H1 (cell line): ENCODE results near the gene OGN. TPM values are rescaled to one million over a fixed set of nuclear protein-coding genes. Genes with fewer than 3 reads are reported as not detected.

Experiments
- CTCF ChIA-PET: fragments of 300-600 bp; sonication (Branson Sonifier 250); formaldehyde crosslinking; loops from one replicate; lab custom pipeline; 2021; ENCODE audit not compliant: partially characterized antibody; lab: Charles Lee
- POLR2A ChIA-PET: fragments of 300-600 bp; sonication (Branson Sonifier 250); formaldehyde crosslinking; loops from one replicate; lab custom pipeline; 2021; ENCODE audit warnings: inconsistent platforms; ENCODE audit not compliant: partially characterized antibody; lab: Charles Lee
- DNase-seq, 2 experiments: peaks; one replicate each; pipeline versions ENCODE4 v3.0.0 to v3.0.0-alpha.2; 2010 to 2022; ENCODE audit warnings: low spot score in 2 of 2, low read depth in 1 of 2, mixed read lengths in 1 of 2
- FAIRE-seq: peaks from 2 replicates; lab custom pipeline; 2011; peaks lifted over from hg19 to GRCh38; lab: Jason Lieb, UNC
- H2AFZ ChIP-seq: 2 replicates; pipeline ENCODE4 v1.8.1; 2012; ENCODE audit warnings: low read length, inconsistent platforms
- H2AK5ac ChIP-seq: 2 replicates; pipeline ENCODE4 v1.6.1; 2013; ENCODE audit warnings: low read depth, low read length
- H2BK120ac ChIP-seq: replicated peaks from 2 replicates; pipeline ENCODE3; 2013; ENCODE audit warnings: low read depth, low read length, inconsistent platforms
- H2BK12ac ChIP-seq: 2 replicates; pipeline ENCODE4 v1.6.1; 2013; ENCODE audit warnings: low read depth, low read length
- H2BK15ac ChIP-seq: 2 replicates; pipeline ENCODE4 v1.6.1; 2013; ENCODE audit warnings: low read length
- H2BK20ac ChIP-seq: 2 replicates; pipeline ENCODE4 v1.6.1; 2013; ENCODE audit warnings: low read length
- H2BK5ac ChIP-seq: 2 replicates; pipeline ENCODE4 v1.6.1; 2013; ENCODE audit warnings: low read depth, low read length
- H3K14ac ChIP-seq: 2 replicates; pipeline ENCODE4 v1.6.1; 2013; ENCODE audit warnings: inconsistent platforms; ENCODE audit not compliant: insufficient read length
- H3K18ac ChIP-seq: 2 replicates; pipeline ENCODE4 v1.6.1; 2013; ENCODE audit warnings: low read length; ENCODE audit errors: extremely low read depth
- H3K23ac ChIP-seq: 2 replicates; pipeline ENCODE4 v1.6.1; 2013; ENCODE audit warnings: inconsistent platforms; ENCODE audit not compliant: insufficient read length
- H3K23me2 ChIP-seq: 2 replicates; pipeline ENCODE4 v1.6.1; 2013; ENCODE audit warnings: low read depth, low read length
- H3K27ac ChIP-seq: 2 replicates; pipeline ENCODE4 v1.6.1; 2011; ENCODE audit warnings: low read depth, low read length, inconsistent platforms
- H3K27me3 ChIP-seq, 4 experiments: replicated peaks in 1 of 4; 1 replicate in 1 of 4; 2 replicates in 3 of 4; pipeline versions ENCODE4 v1.6.1 to v1.8.1; 2011 to 2013; ENCODE audit warnings: low read length in 3 of 4, mild to moderate bottlenecking in 3 of 4, inconsistent platforms in 2 of 4, mixed read lengths in 2 of 4, moderate library complexity in 1 of 4; ENCODE audit not compliant: control insufficient read depth in 3 of 4, insufficient read depth in 3 of 4; ENCODE audit errors: extremely low read depth in 1 of 4
- H3K36me3 ChIP-seq, 4 experiments: 2 replicates each; pipeline versions ENCODE4 v1.6.1 to v1.8.1; 2011 to 2013; ENCODE audit warnings: mild to moderate bottlenecking in 4 of 4, low read length in 3 of 4, moderate library complexity in 2 of 4, control low read depth in 1 of 4, inconsistent platforms in 1 of 4; ENCODE audit not compliant: insufficient read depth in 4 of 4, control insufficient read depth in 2 of 4
- H3K4ac ChIP-seq: replicated peaks from 2 replicates; pipeline ENCODE3; 2013; ENCODE audit warnings: low read length, low read depth, mixed read lengths, inconsistent platforms; ENCODE audit not compliant: insufficient read length
- H3K4me1 ChIP-seq, 4 experiments: replicated peaks in 1 of 4; 1 replicate in 1 of 4; 2 replicates in 3 of 4; pipeline versions ENCODE4 v1.6.1 to v1.8.1; 2011 to 2013; ENCODE audit warnings: low read length in 3 of 4, inconsistent platforms in 2 of 4, mixed read lengths in 1 of 4; ENCODE audit not compliant: insufficient read depth in 4 of 4, control insufficient read depth in 3 of 4
- H3K4me2 ChIP-seq, 2 experiments: 2 replicates each; pipeline versions ENCODE4 v1.6.1 to v1.8.1; 2011 to 2013; ENCODE audit warnings: low read depth in 2 of 2, low read length in 2 of 2, control low read depth in 1 of 2, inconsistent platforms in 1 of 2, mild to moderate bottlenecking in 1 of 2; ENCODE audit not compliant: insufficient read depth in 1 of 2
- H3K4me3 ChIP-seq, 4 experiments: fragments of 200-600, 300-600 bp in 1 of 4; sonication (generic), shearing (Covaris generic), sonication (Bioruptor Twin) in 1 of 4; 2 replicates each; pipeline versions ENCODE4 v1.5.1 to v1.8.1; 2011 to 2016; ENCODE audit warnings: low read length in 4 of 4, low read depth in 3 of 4, control low read depth in 2 of 4, inconsistent platforms in 2 of 4, mild to moderate bottlenecking in 2 of 4, mixed read lengths in 1 of 4, moderate library complexity in 1 of 4; ENCODE audit not compliant: insufficient read depth in 2 of 4; ENCODE audit errors: extremely low read depth in 1 of 4
- H3K56ac ChIP-seq: replicated peaks from 2 replicates; pipeline ENCODE3; 2013; ENCODE audit warnings: low read depth, mild to moderate bottlenecking, mixed read lengths, low read length, inconsistent platforms; ENCODE audit not compliant: insufficient read length
- H3K79me1 ChIP-seq: 2 replicates; pipeline ENCODE4 v1.6.1; 2013; ENCODE audit warnings: low read depth, low read length, control low read depth
- H3K79me2 ChIP-seq, 2 experiments: 2 replicates each; pipeline versions ENCODE4 v1.6.1 to v1.8.1; 2012 to 2013; ENCODE audit warnings: low read length in 2 of 2, mild to moderate bottlenecking in 2 of 2, inconsistent platforms in 1 of 2; ENCODE audit not compliant: insufficient read depth in 2 of 2, control insufficient read depth in 1 of 2
- H3K9ac ChIP-seq, 4 experiments: replicated peaks in 1 of 4; 1 replicate in 1 of 4; 2 replicates in 3 of 4; pipeline versions ENCODE4 v1.6.1 to v1.8.1; 2011 to 2013; ENCODE audit warnings: low read depth in 3 of 4, low read length in 3 of 4, control low read depth in 2 of 4, mild to moderate bottlenecking in 2 of 4, moderate library complexity in 2 of 4, inconsistent platforms in 1 of 4; ENCODE audit errors: extremely low read depth in 1 of 4
- H3K9me3 ChIP-seq, 2 experiments: 2 replicates each; pipeline versions ENCODE4 v1.6.1 to v1.8.1; 2012 to 2013; ENCODE audit warnings: mild to moderate bottlenecking in 2 of 2, moderate library complexity in 2 of 2, control low read depth in 1 of 2, inconsistent platforms in 1 of 2, low read depth in 1 of 2, low read length in 1 of 2, mixed read lengths in 1 of 2; ENCODE audit not compliant: insufficient read depth in 2 of 2
- H4K20me1 ChIP-seq, 2 experiments: replicated peaks in 1 of 2; 2 replicates each; pipeline versions ENCODE3 to v1.8.1; 2011 to 2013; ENCODE audit warnings: inconsistent platforms in 2 of 2, low read length in 2 of 2, mild to moderate bottlenecking in 1 of 2; ENCODE audit not compliant: insufficient read depth in 2 of 2, control insufficient read depth in 1 of 2
- H4K5ac ChIP-seq: 2 replicates; pipeline ENCODE4 v1.6.1; 2013; ENCODE audit warnings: low read length, low read depth, mixed read lengths, inconsistent platforms; ENCODE audit not compliant: insufficient read length
- H4K8ac ChIP-seq: 2 replicates; pipeline ENCODE4 v1.8.0; 2013; ENCODE audit warnings: mild to moderate bottlenecking, moderate library complexity, low read length, inconsistent platforms; ENCODE audit not compliant: insufficient read depth; ENCODE audit errors: extremely low read depth
- H4K91ac ChIP-seq: replicated peaks from 2 replicates; pipeline ENCODE3; 2013; ENCODE audit warnings: low read length, mixed read lengths, inconsistent platforms; ENCODE audit not compliant: insufficient read length
- BACH1 ChIP-seq: IDR thresholded peaks from 2 replicates; pipeline ENCODE4 v1.6.1; 2012; ENCODE audit warnings: low read length, improper control_type of control experiment
- CBX8 ChIP-seq: fragments of 300-800, 300-1000 bp; sonication (generic); IDR thresholded peaks from 2 replicates; pipeline ENCODE4 v1.7.1; 2016; ENCODE audit warnings: low read depth, low read length, borderline replicate concordance
- GTF2F1 ChIP-seq: IDR thresholded peaks from 2 replicates; pipeline ENCODE4 v1.6.1; 2012; ENCODE audit warnings: low read depth, low read length, improper control_type of control experiment, borderline replicate concordance
- KDM5A ChIP-seq: fragments of 200-600 bp; IDR thresholded peaks from 2 replicates; pipeline ENCODE4 v1.7.1; 2012; ENCODE audit warnings: mild to moderate bottlenecking, low read length, inconsistent platforms, mixed read lengths
- RFX5 ChIP-seq: IDR thresholded peaks from 2 replicates; pipeline ENCODE4 v1.6.1; 2011; ENCODE audit warnings: low read depth, low read length, improper control_type of control experiment, borderline replicate concordance
- RXRA ChIP-seq: IDR thresholded peaks from 2 replicates; pipeline ENCODE4 v1.6.1; 2011; ENCODE audit warnings: low read depth, mild to moderate bottlenecking, low read length, moderate library complexity; ENCODE audit not compliant: insufficient read depth
- SIN3A ChIP-seq, 2 experiments: IDR thresholded peaks in 1 of 2; conservative IDR thresholded peaks in 1 of 2; 2 replicates each; pipeline ENCODE4 v1.6.1; 2011 to 2012; ENCODE audit warnings: low read length in 2 of 2, improper control_type of control experiment in 1 of 2, low read depth in 1 of 2, mild to moderate bottlenecking in 1 of 2
- SP4 ChIP-seq: IDR thresholded peaks from 2 replicates; pipeline ENCODE4 v1.6.1; 2012; ENCODE audit warnings: low read length, inconsistent platforms
- SRF ChIP-seq: IDR thresholded peaks from 2 replicates; pipeline ENCODE4 v1.6.1; 2011; ENCODE audit warnings: mild to moderate bottlenecking, low read depth, low read length, moderate library complexity
- WGBS, 2 experiments: shearing (Covaris generic) in 1 of 2; methylation state at CpG; one replicate each; pipeline versions ENCODE4 v1.1.6 to v1.1.7; 2013 to 2015; ENCODE audit warnings: low lambda C conversion rate in 2 of 2, mixed read lengths in 2 of 2, inconsistent platforms in 1 of 2, low coverage in 1 of 2, missing lambda C conversion rate in 1 of 2; ENCODE audit not compliant: insufficient replicate concordance in 2 of 2, insufficient coverage in 1 of 2, insufficient read length in 1 of 2; ENCODE audit errors: extremely low coverage in 1 of 2, missing lambda C conversion rate in 1 of 2; 5-methylcytosine and 5-hydroxymethylcytosine counted together
- polyA plus RNA-seq, 7 experiments: library from polyadenylated mRNA; depleted of rRNA in 3 of 7; stranded (reverse) in 5 of 7; unstranded in 2 of 7; fragments of >200 nt in 5 of 7; fragments of 200-250 nt in 2 of 7; gene quantifications; 1 replicate in 5 of 7; 2 replicates in 1 of 7; 4 replicates in 1 of 7; pipeline versions ENCODE4 v1.2.1 to v1.2.3, GENCODE V29; 2011 to 2013; ENCODE audit warnings: missing spikeins in 2 of 7, mixed read lengths in 2 of 7
- total RNA-seq: library from RNA; stranded (reverse); fragmentation: NEBNext Ultra II Directional; extraction: Animal tissue kit (Norgen Biotek cat#: 25700); gene quantifications from 2 replicates; pipeline ENCODE4 v1.2.1, GENCODE V29; 2021
- TF ChIP-seq, protein P1 (sequence below): IDR thresholded peaks from 2 replicates; pipeline ENCODE4 v1.6.1; 2011; ENCODE audit warnings: low read length, improper control_type of control experiment

The OGN gene
- total and polyA plus RNA-seq, 2 of the 8 experiments (the other 6 are each of a cell fraction or from before 2014, with no cell fraction given): not detected

- 46% methylated on average over 2 of the region's 2 CpGs; no CpG with 5 or more reads in 1 of the 2 experiments for WGBS, 2 experiments
- Histone ChIP-seq H4K91ac (no peak overlapping the region), H2AK5ac (no peak overlapping the region), H3K4me1 (no peaks in the 10 kb centered on the region), H3K79me2 (no peaks in the 10 kb centered on the region), H3K18ac (no peak overlapping the region), H3K23ac (no peak overlapping the region), H4K20me1 (no peaks in the 10 kb centered on the region), H3K36me3 (no peaks in the 10 kb centered on the region), H2BK5ac (no peak overlapping the region), H2BK12ac (no peak overlapping the region), H2BK20ac (no peak overlapping the region), H2AFZ (no peak overlapping the region), H3K9me3 (no peaks in the 10 kb centered on the region), H3K23me2 (no peaks in the 10 kb centered on the region), H3K4me2 (no peak overlapping the region), H2BK120ac (no peak overlapping the region), H3K27ac (no peak overlapping the region), H3K9ac (no peak overlapping the region), H4K8ac (no peak overlapping the region), H3K14ac (no peak overlapping the region), H3K56ac (no peak overlapping the region), H3K27me3 (no peaks in the 10 kb centered on the region), H3K4me3 (no peak overlapping the region), H4K5ac (no peak overlapping the region), H3K79me1 (no peaks in the 10 kb centered on the region), H3K4ac (no peak overlapping the region), H2BK15ac (no peak overlapping the region)
- POLR2A ChIA-PET: interaction anchor here (1.4 kb wide), 1 partner anchor 8 kb away, joined by 3 read pairs; no protein-coding TSS in a partner anchor
- CTCF ChIA-PET: interaction anchor here (0.6 kb wide), 1 partner anchor 12 kb away, joined by 4 read pairs; no protein-coding TSS in a partner anchor
- no peak for FAIRE-seq
- no peak for DNase-seq
- TF ChIP-seq GTF2F1 (no peak), CBX8 (no peak), SIN3A (conservative IDR thresholded peaks at IDR 0.05 in 1 of 2, IDR thresholded peaks at IDR 0.05 in 1 of 2; ENCODE audit: low read depth in 1 of 2, low read length in 2 of 2) (no peak), RXRA (no peak), KDM5A (no peak), RFX5 (no peak), SRF (no peak), SP4 (no peak), BACH1 (no peak)
- TF ChIP-seq, protein P1, sequence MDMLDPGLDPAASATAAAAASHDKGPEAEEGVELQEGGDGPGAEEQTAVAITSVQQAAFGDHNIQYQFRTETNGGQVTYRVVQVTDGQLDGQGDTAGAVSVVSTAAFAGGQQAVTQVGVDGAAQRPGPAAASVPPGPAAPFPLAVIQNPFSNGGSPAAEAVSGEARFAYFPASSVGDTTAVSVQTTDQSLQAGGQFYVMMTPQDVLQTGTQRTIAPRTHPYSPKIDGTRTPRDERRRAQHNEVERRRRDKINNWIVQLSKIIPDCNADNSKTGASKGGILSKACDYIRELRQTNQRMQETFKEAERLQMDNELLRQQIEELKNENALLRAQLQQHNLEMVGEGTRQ: no peak
These were observed 35.3 kb downstream of the OGN start for GRCh38 chr9:92369075-92369474.
